T47D (cell line): ENCODE results near the gene HS6ST1.
"Not testable (repeated sequence)": the region's sequence is repeated elsewhere in the genome, so short reads cannot be mapped to it uniquely, and the experiment has no call there.

Source experiments
- DNase-seq, 2 experiments: peaks; one replicate each; pipeline versions ENCODE4 v3.0.0 to v3.0.0-alpha.2; 2011 to 2012; ENCODE audit warnings: low read depth in 1 of 2, low spot score in 1 of 2
- JUND ChIP-seq: IDR thresholded peaks from 2 replicates; pipeline ENCODE4 v1.6.1; 2012; ENCODE audit warnings: low read depth
- in situ Hi-C: cut with HindIII; loops from 2 replicates; pipeline ENCODE4 v1.10.0; 2016; ENCODE audit warnings: low sequenced_read_pairs, low pct_unique_long_range_greater_than_20kb

Gene HS6ST1

DNA sequence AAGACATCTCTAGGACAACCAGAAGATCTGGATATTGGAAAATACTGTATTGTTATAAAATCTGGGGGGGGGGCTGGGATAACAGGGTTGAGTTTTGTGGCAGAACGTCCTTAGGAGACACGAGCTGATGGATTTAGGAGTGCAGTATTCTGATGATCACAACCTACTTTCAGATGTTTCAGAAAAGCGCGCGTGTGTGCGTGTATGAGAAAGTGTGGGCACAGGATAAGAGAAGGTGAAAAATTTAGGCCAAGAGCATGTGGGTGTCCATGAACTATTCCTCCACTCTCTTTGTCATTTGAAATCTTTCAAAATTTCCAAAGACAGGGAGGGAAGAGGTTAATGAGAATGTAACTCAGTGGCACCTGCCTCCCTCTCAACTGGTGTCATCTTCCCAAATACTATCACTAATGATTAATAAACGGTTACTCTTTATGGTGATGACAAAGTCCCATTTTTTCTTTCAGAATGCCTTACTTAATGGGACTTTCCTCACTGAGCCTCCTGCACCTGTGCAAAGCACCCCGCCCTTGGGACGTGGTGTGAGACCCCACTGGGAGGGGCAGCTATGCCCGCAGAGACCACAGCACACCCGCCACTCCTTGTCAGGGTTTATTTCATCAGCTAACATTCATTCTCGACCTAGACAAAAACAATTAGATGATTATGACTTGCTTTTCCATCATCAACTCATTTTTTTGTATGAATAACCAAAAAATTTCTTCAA, 53.6 kb downstream of the HS6ST1 start:
- in situ Hi-C loops = no loop called here
- no peak for DNase-seq
- no peak for TF ChIP-seq JUND

DNA sequence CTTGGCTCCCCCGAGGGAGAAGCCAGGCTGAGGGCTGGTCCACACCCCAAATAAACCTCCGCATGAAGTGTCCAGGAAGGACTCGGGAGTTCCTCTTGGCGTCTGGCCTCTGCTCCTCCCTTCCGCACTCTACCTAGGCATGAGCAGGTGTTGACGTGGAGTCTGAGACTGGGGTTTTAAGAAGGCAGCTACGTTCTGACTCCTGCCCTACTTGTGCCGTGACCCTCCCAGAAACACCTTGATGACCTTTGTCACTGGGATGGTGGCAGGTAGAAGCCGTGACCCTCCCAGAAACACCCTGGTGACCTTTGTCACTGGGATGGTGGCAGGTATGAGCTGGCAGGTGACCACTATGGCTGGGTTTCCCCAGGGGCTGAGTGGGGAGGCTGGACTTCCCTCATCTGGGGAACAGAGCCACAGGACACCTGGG, 54.8 kb downstream of the HS6ST1 start:
- no peak for TF ChIP-seq JUND
- in situ Hi-C loops = no loop called here
- DNase-seq = no peak

DNA sequence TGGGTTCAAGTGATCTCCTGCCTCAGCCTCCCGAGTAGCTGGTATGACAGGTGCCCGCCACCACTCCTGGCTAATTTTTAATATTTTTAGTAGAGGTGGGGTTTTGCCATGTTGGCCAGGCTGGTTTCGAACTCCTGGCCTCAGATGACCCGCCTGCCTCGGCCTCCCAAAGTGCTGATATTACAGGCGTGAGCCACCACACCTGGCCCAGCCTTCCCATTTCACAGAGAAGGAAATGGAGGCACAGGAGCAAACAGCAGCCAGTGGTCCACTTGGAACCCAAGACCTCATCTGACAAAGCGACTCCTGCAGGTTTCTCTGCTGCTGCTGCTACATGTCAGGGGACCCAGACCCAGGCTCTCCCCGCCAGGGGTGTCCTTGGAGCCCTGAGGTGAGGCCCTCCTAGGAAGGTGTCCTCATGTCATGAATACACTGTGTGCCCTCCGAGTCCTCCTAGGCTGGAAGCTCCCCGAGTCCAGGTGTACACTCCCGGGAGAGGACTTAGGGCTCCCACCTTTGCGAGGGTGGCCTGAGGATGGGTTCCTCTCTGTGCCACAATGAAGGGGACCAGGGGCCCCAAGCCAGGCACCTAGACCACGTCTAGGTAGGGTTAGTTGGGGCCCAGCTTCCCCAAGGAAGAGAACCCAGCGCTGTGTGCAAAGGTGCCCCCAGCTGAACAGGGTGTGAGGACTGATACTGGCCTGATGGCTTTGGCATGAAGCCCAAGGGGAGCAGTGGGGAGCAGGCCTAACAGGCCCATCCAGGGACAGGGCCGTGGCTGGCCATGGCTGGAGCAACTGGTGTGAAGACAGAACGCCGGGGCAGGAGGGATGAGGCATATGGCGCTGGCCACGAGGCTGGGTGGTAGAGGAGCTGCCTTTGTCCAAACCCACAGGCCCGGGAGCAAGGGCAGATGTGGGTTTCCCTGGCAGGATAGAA, 56.1 kb downstream of the HS6ST1 start:
- DNase-seq = no peak
- no peak for TF ChIP-seq JUND
- in situ Hi-C loops = no loop called here

DNA sequence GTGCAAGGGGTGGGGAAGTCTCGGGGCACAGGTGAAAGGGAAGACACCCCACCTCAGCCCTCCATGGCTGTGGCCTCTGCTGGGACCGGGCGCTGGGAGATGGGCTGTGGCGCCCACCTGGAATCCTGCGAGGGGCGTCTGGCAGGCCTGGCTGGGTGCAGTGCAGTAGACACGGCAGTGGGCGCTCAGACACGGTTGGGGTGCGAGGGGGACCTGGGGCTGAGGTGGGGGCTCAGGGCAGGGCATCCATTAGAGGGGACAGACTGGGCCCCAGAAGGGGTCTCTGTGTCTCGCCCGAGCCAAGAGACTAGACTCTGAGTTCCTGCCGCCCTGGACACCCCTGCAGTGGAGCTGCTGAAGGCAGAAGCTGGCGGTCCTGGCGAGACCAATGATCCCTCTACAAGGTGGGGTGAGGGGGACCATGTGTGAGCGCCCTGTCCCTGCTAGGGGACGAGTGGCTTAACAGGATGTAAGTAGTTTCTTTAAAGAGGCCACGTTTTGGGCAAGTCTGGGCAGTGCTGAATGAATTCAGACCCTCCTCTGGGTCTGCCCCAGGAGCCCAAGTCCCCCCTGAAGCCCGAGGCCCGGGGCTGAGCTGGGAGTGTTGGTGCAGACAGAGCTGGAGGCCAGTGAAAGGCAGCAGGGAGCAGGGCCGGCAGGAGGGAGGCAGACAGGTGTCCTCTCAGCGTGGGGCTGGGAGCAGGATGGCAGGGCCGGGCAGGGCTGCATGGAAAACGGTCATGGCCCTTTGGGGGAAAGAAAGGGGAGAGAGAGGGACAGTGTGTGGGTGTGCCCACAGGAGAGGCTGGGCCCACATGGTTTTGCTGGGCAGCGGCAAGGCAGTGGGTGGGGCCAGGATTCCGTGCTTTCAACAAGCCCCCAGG, 57.2 kb downstream of the HS6ST1 start:
- no peak for TF ChIP-seq JUND
- no peak for DNase-seq
- in situ Hi-C loops = no loop called here

DNA sequence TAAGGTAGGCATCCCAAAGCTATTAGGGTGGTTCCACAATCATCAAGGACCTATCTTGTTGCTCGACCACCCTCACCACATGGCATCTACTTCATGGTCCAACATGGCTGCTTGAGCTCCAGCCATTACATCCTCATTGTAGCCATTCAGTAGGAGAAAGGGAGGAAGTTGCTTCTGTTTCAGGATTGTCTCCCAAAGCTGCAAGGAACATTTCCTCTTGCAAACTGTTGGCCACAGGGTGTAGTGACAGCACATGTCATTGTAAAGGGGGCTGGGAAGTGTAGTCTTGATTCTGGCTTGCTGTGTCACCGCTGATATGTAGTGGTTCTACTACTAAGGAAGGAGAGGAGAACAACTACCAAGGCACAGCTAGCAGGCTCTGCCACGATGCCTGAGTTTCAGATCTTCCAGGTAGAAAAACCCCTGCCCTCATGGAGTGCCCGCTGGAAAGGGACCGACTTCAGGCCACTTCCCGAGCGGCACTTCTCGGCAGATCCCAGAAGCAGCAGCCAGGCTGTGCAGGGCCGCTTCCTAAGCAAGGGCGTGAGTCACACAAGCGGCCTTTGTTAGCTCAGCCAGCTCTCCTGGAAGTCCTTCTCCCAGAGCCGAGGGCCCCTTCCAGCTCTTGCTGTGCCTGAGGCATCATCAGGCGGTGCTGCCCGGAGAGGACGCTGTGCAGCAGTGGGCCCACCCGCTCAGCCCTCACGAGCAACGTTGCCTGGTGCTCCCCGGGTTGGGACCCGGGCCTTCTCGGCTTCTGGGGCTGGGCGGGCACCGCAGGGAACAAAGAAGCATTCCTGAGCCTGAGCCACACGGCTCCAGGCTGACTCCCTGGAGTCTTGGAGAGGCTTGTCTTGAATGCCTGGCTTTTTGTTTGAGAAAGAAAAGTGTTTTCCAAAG, 58.2 kb downstream of the HS6ST1 start:
- no peak for TF ChIP-seq JUND
- in situ Hi-C loops = no loop called here
- DNase-seq = no peak

DNA sequence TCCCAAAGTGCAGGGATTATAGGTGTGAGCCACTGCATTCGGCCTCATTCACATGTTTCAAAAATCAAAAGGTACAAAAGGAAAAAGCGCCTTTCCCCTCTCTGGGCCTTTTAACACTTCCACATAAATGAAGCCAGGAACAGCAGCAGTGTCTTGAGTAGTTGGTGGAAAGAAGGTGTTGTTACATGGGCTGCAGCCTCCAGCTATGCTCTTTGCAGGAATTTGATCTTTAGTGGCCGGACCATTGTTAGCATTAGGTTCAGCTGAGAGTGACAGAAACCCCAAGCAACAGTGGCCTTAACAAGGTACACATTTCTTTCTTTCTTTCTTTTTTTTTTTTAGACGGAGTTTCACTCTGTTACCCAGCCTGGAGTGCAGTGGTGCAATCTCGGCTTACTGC, 59.1 kb downstream of the HS6ST1 start:
- DNase-seq = no peak
- no peak for TF ChIP-seq JUND
- in situ Hi-C loops = no loop called here

DNA sequence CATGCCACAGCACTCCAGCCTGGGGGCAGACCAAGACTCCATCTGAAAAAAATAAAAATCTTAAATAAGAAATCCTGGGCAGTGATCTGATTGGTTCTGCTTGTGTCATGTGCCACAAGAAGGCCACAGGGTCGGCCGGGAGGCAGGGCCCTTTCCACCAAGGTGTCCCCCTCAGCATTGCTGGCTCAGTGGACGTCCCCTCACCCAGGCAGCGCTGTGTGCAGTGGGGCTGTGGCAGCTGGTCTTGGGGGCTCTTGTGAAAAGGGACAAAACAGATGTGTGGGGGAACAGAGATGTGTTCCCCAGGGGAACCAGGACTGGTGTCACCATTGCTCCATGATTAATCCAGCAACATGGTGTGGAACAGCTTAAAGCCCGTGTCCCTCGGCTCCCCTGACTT, 60.5 kb downstream of the HS6ST1 start:
- in situ Hi-C loops = no loop called here
- no peak for TF ChIP-seq JUND
- no peak for DNase-seq

DNA sequence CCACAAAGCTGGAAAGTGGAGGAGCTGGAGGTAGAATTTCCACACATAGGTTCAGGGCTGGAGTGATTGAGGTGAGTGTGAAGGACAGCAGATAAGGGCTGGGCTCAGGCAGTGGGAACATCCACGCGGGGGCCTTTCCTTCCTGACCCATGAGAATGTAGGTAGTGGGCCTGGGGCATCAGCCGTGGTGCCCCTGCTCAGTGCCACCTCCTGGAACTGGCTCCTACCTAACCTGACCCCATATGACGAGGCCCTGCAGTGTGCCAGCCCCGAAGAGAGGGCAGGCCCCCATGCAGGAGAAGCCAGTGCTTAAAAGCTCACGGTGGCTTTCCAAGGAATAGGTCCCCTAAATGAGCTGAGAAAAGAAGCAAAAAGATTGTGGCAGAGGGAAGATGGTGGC, 66.2 kb downstream of the HS6ST1 start:
- DNase-seq = no peak
- in situ Hi-C loops = no loop called here
- TF ChIP-seq JUND = no peak

DNA sequence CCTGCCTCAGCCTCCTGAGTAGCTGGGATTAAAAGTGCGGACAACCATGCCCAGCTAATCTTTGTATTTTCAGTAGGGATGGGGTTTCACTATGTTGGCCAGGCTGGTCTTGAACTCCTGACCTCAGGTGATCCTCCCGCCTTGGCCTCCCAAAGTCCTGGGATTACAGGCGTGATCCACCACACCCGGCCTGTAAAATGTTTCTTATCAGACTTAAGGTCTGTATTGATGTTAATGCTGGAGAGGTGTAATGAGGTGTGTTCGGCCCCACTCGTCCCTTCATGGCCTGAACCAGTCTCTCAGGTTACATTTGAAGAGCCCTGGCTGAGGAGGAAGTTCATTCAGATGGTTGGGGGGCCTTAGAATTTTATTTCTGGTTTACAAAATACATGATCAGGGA, 66.6 kb downstream of the HS6ST1 start:
- in situ Hi-C loops, DNase-seq: not testable (repeated sequence)

DNA sequence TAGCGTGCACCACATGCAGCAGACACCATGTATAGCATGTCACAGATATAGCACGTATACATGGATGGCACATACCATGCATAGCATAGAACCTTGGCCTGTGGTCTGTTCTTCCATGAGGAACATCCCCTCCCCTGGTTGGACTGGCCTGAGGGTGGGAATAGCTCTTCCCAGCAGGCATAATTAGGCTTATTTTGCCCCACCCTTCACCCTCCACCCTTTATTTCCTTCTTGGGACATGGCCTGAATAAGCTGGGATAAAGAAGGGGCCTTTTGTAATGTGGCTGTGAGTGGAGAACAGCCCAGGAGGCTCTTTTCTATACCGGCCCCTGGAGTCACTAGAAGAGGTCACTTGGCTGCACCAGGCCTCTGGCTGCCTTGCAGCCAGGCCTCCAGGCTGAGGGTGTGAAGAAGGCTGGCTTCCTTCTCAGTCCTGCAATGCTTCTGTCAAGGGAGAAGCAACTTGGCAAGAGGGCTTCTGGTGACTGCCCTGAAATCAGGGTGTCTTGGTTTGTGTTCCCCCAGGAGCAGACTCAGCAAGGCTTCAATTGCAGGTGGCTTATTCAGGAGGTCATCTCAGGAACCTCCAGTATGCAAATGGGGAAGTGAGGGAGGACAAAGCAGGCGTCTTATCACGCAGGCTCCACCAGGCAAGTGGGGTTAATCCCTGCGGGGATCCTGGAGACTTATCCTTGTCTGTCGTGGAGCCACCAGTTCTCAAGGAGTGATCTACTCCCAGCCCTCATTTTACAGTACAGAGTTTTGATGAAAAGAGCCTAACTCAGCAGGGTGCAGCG, 68.2 kb downstream of the HS6ST1 start:
- no peak for DNase-seq
- TF ChIP-seq JUND = no peak
- in situ Hi-C loops = no loop called here

DNA sequence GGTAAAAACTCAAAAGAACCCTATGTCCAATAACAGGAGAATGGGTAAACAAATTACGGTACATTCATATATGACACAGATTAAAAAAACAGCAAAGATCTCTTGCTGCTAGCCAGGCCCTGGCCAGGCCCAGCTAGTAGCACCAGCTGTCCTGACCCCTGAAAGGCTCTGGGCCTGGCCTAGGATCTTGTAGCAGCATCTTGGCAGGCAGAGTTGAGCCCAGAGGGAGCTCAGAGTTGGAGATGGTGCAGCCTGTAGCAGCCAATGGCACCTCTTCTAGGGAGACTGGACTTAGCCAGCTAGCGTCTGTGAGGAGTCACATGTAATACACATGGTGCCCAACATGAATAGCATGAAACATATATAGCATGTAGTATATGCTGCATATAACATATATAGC, 69.1 kb downstream of the HS6ST1 start:
- DNase-seq = no peak
- in situ Hi-C loops = no loop called here
- TF ChIP-seq JUND = no peak
